IMR-90 (cell line): ENCODE measurements around the gene SHROOM3. TPM values are rescaled to one million over a fixed set of nuclear protein-coding genes. Genes with fewer than 3 reads are reported as not detected.

ENCODE experiments used
- ATAC-seq: fragments of 200-7000 bp; cut with Tn5 transposase; 2 replicates; pipeline ENCODE4 v1.9.1; 2020; ENCODE audit warnings: low read depth, mild to moderate bottlenecking, moderate library complexity
- BruUV-seq: library from RNA; stranded (reverse); fragments of 400-500 nt; replicated peaks from 2 replicates; lab custom pipeline; 2021; lab: Mats Ljungman, UMichigan
- CTCF ChIA-PET: fragments of 300-600 bp; formaldehyde crosslinking; extraction: SDS; loops from one replicate; lab custom pipeline; 2021; ENCODE audit warnings: antibody characterized with exemption; lab: Yijun Ruan, JAX
- POLR2A ChIA-PET: fragments of 300-600 bp; sonication (Branson Sonifier 250); formaldehyde crosslinking; loops from one replicate; lab custom pipeline; 2022; ENCODE audit warnings: antibody characterized with exemption; ENCODE audit not compliant: unreplicated experiment; lab: Charles Lee
- DNase-seq: peaks from one replicate; pipeline ENCODE4 v3.0.0; 2013
- H2AFZ ChIP-seq: replicated peaks from 2 replicates; pipeline ENCODE3; 2013; ENCODE audit warnings: low read length, mild to moderate bottlenecking; ENCODE audit not compliant: poor library complexity
- H2AK5ac ChIP-seq: 2 replicates; pipeline ENCODE4 v1.6.1; 2013; ENCODE audit warnings: low read depth, low read length, inconsistent platforms
- H2AK9ac ChIP-seq: replicated peaks from 2 replicates; pipeline ENCODE3; 2013; ENCODE audit warnings: mild to moderate bottlenecking, low read depth, low read length, moderate library complexity; ENCODE audit not compliant: poor library complexity
- H2BK120ac ChIP-seq: 2 replicates; pipeline ENCODE4 v1.6.1; 2013; ENCODE audit warnings: low read depth, low read length, inconsistent platforms
- H2BK15ac ChIP-seq: 3 replicates; pipeline ENCODE4 v1.6.1; 2013; ENCODE audit warnings: low read depth, low read length, inconsistent platforms
- H2BK20ac ChIP-seq: 2 replicates; pipeline ENCODE4 v1.6.1; 2013; ENCODE audit warnings: low read depth, mild to moderate bottlenecking, inconsistent platforms, low read length, moderate library complexity
- H2BK5ac ChIP-seq: 2 replicates; pipeline ENCODE4 v1.6.1; 2013; ENCODE audit warnings: mild to moderate bottlenecking, low read depth, low read length, inconsistent platforms; ENCODE audit not compliant: poor library complexity, severe bottlenecking
- H3K14ac ChIP-seq: replicated peaks from 2 replicates; pipeline ENCODE4 v1.6.1; 2013; ENCODE audit warnings: low read depth, low read length, inconsistent platforms
- H3K18ac ChIP-seq: 2 replicates; pipeline ENCODE4 v1.6.1; 2013; ENCODE audit warnings: low read depth, low read length, control low read depth
- H3K23ac ChIP-seq: 2 replicates; pipeline ENCODE4 v1.6.1; 2013; ENCODE audit warnings: low read depth, low read length, inconsistent platforms
- H3K27ac ChIP-seq: 2 replicates; pipeline ENCODE4 v1.5.1; 2013; ENCODE audit warnings: mild to moderate bottlenecking, control low read depth, low read length; ENCODE audit not compliant: insufficient read depth
- H3K27me3 ChIP-seq: 2 replicates; pipeline ENCODE4 v1.6.1; 2013; ENCODE audit warnings: low read length; ENCODE audit not compliant: control insufficient read depth, insufficient read depth
- H3K36me3 ChIP-seq: 2 replicates; pipeline ENCODE4 v1.6.1; 2013; ENCODE audit warnings: low read length, mixed read lengths; ENCODE audit not compliant: control insufficient read depth, insufficient read depth
- H3K4ac ChIP-seq: 2 replicates; pipeline ENCODE4 v1.6.1; 2013; ENCODE audit warnings: low read depth, low read length, inconsistent platforms
- H3K4me1 ChIP-seq: 2 replicates; pipeline ENCODE4 v1.6.1; 2013; ENCODE audit warnings: low read length, mixed read lengths; ENCODE audit not compliant: control insufficient read depth, insufficient read depth
- H3K4me2 ChIP-seq: 2 replicates; pipeline ENCODE4 v1.6.1; 2013; ENCODE audit warnings: low read depth, mild to moderate bottlenecking, control low read depth, low read length, moderate library complexity
- H3K4me3 ChIP-seq: 2 replicates; pipeline ENCODE4 v1.5.1; 2013; ENCODE audit warnings: low read depth, mild to moderate bottlenecking, control low read depth, low read length, moderate library complexity; ENCODE audit not compliant: insufficient read depth
- H3K56ac ChIP-seq: 2 replicates; pipeline ENCODE4 v1.6.1; 2013; ENCODE audit warnings: low read length, inconsistent platforms; ENCODE audit not compliant: insufficient read depth; ENCODE audit errors: extremely low read depth
- H3K79me1 ChIP-seq, 2 experiments: 2 replicates each; pipeline ENCODE4 v1.6.1; 2013; ENCODE audit warnings: low read length in 2 of 2, inconsistent platforms in 1 of 2, low read depth in 1 of 2
- H3K9ac ChIP-seq: 2 replicates; pipeline ENCODE4 v1.6.1; 2013; ENCODE audit warnings: low read depth, low read length, control low read depth
- H3K9me1 ChIP-seq: 2 replicates; pipeline ENCODE4 v1.6.1; 2013; ENCODE audit warnings: low read length, inconsistent platforms; ENCODE audit not compliant: insufficient read depth
- H3K9me3 ChIP-seq: 2 replicates; pipeline ENCODE4 v1.6.1; 2013; ENCODE audit warnings: low read length; ENCODE audit not compliant: control insufficient read depth, insufficient read depth
- H4K20me1 ChIP-seq: 2 replicates; pipeline ENCODE4 v1.6.1; 2013; ENCODE audit warnings: low read length, inconsistent platforms; ENCODE audit not compliant: insufficient read depth
- H4K5ac ChIP-seq: 2 replicates; pipeline ENCODE4 v1.6.1; 2013; ENCODE audit warnings: mild to moderate bottlenecking, low read depth, low read length, control low read depth
- H4K8ac ChIP-seq, 2 experiments: 2 replicates each; pipeline ENCODE4 v1.6.1; 2013; ENCODE audit warnings: low read depth in 2 of 2, low read length in 2 of 2, control low read depth in 1 of 2, inconsistent platforms in 1 of 2
- H4K91ac ChIP-seq: 2 replicates; pipeline ENCODE4 v1.6.1; 2013; ENCODE audit warnings: low read depth, low read length, inconsistent platforms; ENCODE audit not compliant: insufficient read depth
- BHLHE40 ChIP-seq: fragments of 150-350 bp; IDR thresholded peaks from 2 replicates; pipeline ENCODE4 v1.6.1; 2016; ENCODE audit warnings: mild to moderate bottlenecking, low read depth, low read length
- CHD1 ChIP-seq: IDR thresholded peaks from 2 replicates; pipeline ENCODE4 v1.6.1; 2012; ENCODE audit warnings: low read depth, low read length, improper control_type of control experiment
- ELK1 ChIP-seq: fragments of 150-350 bp; IDR thresholded peaks from 2 replicates; pipeline ENCODE4 v1.6.1; 2016; ENCODE audit warnings: low read depth, mild to moderate bottlenecking, low read length, moderate library complexity, borderline replicate concordance
- MAFK ChIP-seq: IDR thresholded peaks from 2 replicates; pipeline ENCODE4 v1.6.1; 2012; ENCODE audit warnings: low read depth, low read length, improper control_type of control experiment
- MAZ ChIP-seq: IDR thresholded peaks from 2 replicates; pipeline ENCODE4 v1.6.1; 2012; ENCODE audit warnings: low read depth, mild to moderate bottlenecking, low read length, improper control_type of control experiment, moderate library complexity, borderline replicate concordance
- MXI1 ChIP-seq: IDR thresholded peaks from 2 replicates; pipeline ENCODE4 v1.6.1; 2012; ENCODE audit warnings: low read depth, mild to moderate bottlenecking, low read length, moderate library complexity, borderline replicate concordance
- NFE2L2 ChIP-seq: fragments of 150-350 bp; IDR thresholded peaks from 2 replicates; pipeline ENCODE4 v1.6.1; 2016; ENCODE audit warnings: low read depth, mild to moderate bottlenecking, low read length
- POLR2A ChIP-seq: IDR thresholded peaks from 2 replicates; pipeline ENCODE4 v1.6.1; 2012; ENCODE audit warnings: mild to moderate bottlenecking, low read depth, low read length
- RAD21 ChIP-seq: IDR thresholded peaks from 2 replicates; pipeline ENCODE4 v1.6.1; 2012; ENCODE audit warnings: low read length, improper control_type of control experiment
- RCOR1 ChIP-seq: IDR thresholded peaks from 2 replicates; pipeline ENCODE4 v1.6.1; 2012; ENCODE audit warnings: mild to moderate bottlenecking, low read length, improper control_type of control experiment; ENCODE audit not compliant: insufficient replicate concordance
- RFX5 ChIP-seq: IDR thresholded peaks from 2 replicates; pipeline ENCODE4 v1.8.0; 2012; ENCODE audit warnings: low read depth, mild to moderate bottlenecking, low read length, moderate library complexity
- SMC3 ChIP-seq: fragments of 150-350 bp; IDR thresholded peaks from 2 replicates; pipeline ENCODE4 v1.6.1; 2016; ENCODE audit warnings: low read depth, mild to moderate bottlenecking, antibody characterized with exemption, low read length, moderate library complexity
- WGBS, 2 experiments: methylation state at CpG; one replicate each; pipeline versions ENCODE4 v1.1.5 to v1.1.7; 2013; ENCODE audit warnings: missing lambda C conversion rate in 2 of 2; ENCODE audit not compliant: insufficient read length in 1 of 2; ENCODE audit errors: extremely low coverage in 2 of 2; 5-methylcytosine and 5-hydroxymethylcytosine counted together
- dilution Hi-C: fragments of 300-500 bp; cut with HindIII; formaldehyde crosslinking; loops from one replicate; pipeline ENCODE4 v1.14.3; 2018; ENCODE audit warnings: low sequenced_read_pairs; ENCODE audit not compliant: unreplicated experiment
- in situ Hi-C: fragments of 300-500 bp; cut with MboI; formaldehyde crosslinking; loops from 3 replicates; pipeline ENCODE4 v1.14.3; 2019; ENCODE audit warnings: low sequenced_read_pairs, inconsistent platforms, mixed read lengths
- intact Hi-C: fragments of 100-400 bp; cut with micrococcal nuclease; formaldehyde crosslinking; loops from 2 replicates; pipeline ENCODE4 v1.10.0; 2022
- polyA plus RNA-seq, 3 experiments: library from polyadenylated mRNA; depleted of rRNA; stranded (reverse); fragments of >200 nt; gene quantifications; 2 replicates each; pipeline ENCODE4 v1.2.3, GENCODE V29; 2012; ENCODE audit warnings: low replicate concordance in 1 of 3
- total RNA-seq: library from RNA; depleted of rRNA; stranded (reverse); fragments of >200 nt; gene quantifications from 2 replicates; pipeline ENCODE4 v1.2.3, GENCODE V29; 2012
- TF ChIP-seq, protein P1 (sequence below): fragments of 150-350 bp; IDR thresholded peaks from 2 replicates; pipeline ENCODE4 v1.6.1; 2017; ENCODE audit warnings: mild to moderate bottlenecking, antibody characterized with exemption, low read length, low read depth

SHROOM3 gene
- total and polyA plus RNA-seq, 2 of the 4 experiments (the other 2 are of a cell fraction), result 10.8 to 19.5 TPM

DNA sequence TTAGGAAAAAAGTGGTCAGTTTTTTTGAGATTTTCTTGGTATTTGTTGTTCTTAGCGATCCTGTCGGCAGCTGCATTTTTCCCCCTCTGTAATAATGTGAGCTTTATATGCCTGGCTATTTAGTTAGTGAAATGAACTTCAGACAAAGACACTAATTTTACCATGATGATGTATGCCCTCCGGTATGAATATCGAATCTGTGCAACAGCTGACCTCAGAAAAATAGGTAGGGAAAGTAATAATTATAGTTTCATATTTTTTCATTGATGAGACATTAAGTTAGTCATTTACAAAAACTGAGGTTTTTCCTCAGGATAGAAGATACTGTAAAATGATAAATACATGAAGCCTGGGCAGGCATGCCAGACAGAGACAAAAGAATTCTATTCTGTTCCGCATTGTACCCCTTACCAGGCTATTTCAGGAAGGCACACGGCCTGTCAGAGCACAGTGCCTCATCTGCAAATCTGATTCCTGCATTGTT lies 155.8 kb downstream of the SHROOM3 start:
- no CpG with 5 or more reads among the region's 6 CpGs for WGBS, 2 experiments

More for the DNA sequence above, 155.8 kb downstream of the SHROOM3 start:
- intact Hi-C loops (no loop called here), dilution Hi-C loops (no loop called here), in situ Hi-C loops (no loop called here)
- no TSS peak for BruUV-seq
- POLR2A ChIA-PET, result interaction anchor here (0.7 kb wide), 1 partner anchor 10 kb away, joined by 7 read pairs; no protein-coding TSS in a partner anchor
- Histone ChIP-seq H2BK5ac (peak overlapping the region; percentile 78), H3K4me2 (peak overlapping the region; percentile 36; the same call in 1 of the 2 replicates), H2BK120ac (peak overlapping the region; percentile 89), H3K4ac (peak overlapping the region; percentile 80), H4K20me1 (no peaks in the 10 kb centered on the region), H3K4me3 (no peak overlapping the region), H3K9ac (peak overlapping the region; percentile 49; the same call in 1 of the 2 replicates), H3K79me1 (peaks cover 0 to 5% of the 10 kb centered on the region in 2 experiments; a peak in 1 of 4 replicates), H3K27me3 (no peaks in the 10 kb centered on the region), H2AFZ (no peak overlapping the region), H2AK5ac (peak overlapping the region; percentile 76; the same call in 1 of the 2 replicates), H3K23ac (peak overlapping the region; percentile 53), H3K36me3 (no peaks in the 10 kb centered on the region), H2BK20ac (peak overlapping the region; percentile 87), H4K8ac (peak overlapping the region; percentile 26 to 73; a peak in 3 of 4 replicates), H2BK15ac (peak overlapping the region; percentile 67; the same call in 1 of the 3 replicates), H3K27ac (peak overlapping the region; percentile 20; the same call in 1 of the 2 replicates), H3K14ac (peak overlapping the region; percentile 57), H4K5ac (peak overlapping the region; percentile 82; the same call in 1 of the 2 replicates), H4K91ac (peak overlapping the region; percentile 60), H3K56ac (peak overlapping the region; percentile 63; the same call in 1 of the 2 replicates), H3K18ac (peak overlapping the region; percentile 95), H3K9me1 (peaks cover 5% of the 10 kb centered on the region; the same call in 1 of the 2 replicates), H2AK9ac (no peak overlapping the region), H3K9me3 (no peaks in the 10 kb centered on the region), H3K4me1 (peaks cover 13% of the 10 kb centered on the region)
- CTCF ChIA-PET, result interaction anchor here (0.6 kb wide), 1 partner anchor 16 kb away, joined by 3 read pairs; no protein-coding TSS in a partner anchor
- no peak for TF ChIP-seq RFX5
- TF ChIP-seq, protein P1, sequence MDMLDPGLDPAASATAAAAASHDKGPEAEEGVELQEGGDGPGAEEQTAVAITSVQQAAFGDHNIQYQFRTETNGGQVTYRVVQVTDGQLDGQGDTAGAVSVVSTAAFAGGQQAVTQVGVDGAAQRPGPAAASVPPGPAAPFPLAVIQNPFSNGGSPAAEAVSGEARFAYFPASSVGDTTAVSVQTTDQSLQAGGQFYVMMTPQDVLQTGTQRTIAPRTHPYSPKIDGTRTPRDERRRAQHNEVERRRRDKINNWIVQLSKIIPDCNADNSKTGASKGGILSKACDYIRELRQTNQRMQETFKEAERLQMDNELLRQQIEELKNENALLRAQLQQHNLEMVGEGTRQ, result no peak
- TF ChIP-seq NFE2L2, result no peak
- no peak for TF ChIP-seq CHD1
- TF ChIP-seq MAFK, result no peak
- no peak for TF ChIP-seq RCOR1
- no peak for TF ChIP-seq RAD21
- TF ChIP-seq BHLHE40, result no peak
- TF ChIP-seq MXI1, result no peak
- TF ChIP-seq SMC3, result no peak
- no peak for TF ChIP-seq MAZ
- no peak for TF ChIP-seq ELK1
- no peak for TF ChIP-seq POLR2A
- peak; percentile 58 for DNase-seq
- ATAC-seq, result peak; percentile 13; the same call in 1 of the 2 replicates
